Activated CD8-positive, alpha-beta memory T cell treated with anti-CD3 and anti-CD28 coated beads for 4 hours (primary cell): ENCODE data around the gene CTDSPL.

Experiments used
- DNase-seq, 2 donors: peaks; one replicate each; pipeline ENCODE4 v3.0.0-alpha.2; 2020; ENCODE audit warnings: low read depth in 2 of 2

CTDSPL gene

DNA sequence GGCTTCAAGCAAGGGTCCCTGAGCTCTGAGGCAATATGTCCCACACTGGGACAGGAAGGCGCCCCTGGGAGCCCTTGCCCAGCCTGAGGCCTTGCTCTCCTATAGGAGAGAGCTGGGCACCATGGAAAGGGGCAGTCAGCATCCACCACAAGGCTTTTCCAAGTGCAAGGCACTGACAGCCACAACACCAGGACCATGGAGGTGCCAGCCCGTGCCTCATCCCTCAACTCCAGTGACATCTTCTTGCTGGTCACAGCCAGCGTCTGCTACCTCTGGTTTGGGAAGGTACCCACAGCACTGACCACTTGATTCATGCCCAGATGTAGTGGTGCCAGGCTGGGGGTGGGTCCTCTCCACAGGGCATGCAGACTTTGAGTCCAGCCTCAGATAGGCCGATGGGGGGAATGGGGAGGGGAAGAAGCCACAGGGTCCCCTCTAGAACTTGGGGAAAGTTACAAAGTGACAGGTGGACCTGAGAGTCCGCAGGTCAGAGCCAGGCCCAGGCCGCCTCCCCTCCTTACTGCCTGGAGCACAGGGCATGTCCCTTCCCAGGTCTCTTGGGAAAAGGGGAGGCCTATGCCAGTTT lies 140.7 kb downstream of the CTDSPL start:
- DNase-seq = no peak

DNA sequence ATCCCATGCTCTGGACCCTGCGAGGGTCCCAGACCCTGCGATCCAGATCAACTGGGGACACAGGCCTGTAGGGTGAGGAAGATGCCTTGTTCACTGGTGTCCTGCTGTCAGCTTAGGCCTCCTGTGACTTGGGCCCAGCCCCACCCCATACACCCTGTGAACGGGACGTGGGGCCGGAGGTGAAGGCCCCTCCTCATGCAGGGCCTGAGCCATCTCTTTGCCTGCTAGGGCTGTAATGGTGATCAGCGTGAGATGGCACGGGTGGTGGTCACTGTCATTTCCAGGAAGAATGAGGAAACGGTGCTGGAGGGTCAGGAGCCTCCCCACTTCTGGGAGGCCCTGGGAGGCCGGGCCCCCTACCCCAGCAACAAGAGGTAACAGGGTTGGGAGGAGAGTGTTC lies 141.3 kb downstream of the CTDSPL start:
- no peak for DNase-seq

DNA sequence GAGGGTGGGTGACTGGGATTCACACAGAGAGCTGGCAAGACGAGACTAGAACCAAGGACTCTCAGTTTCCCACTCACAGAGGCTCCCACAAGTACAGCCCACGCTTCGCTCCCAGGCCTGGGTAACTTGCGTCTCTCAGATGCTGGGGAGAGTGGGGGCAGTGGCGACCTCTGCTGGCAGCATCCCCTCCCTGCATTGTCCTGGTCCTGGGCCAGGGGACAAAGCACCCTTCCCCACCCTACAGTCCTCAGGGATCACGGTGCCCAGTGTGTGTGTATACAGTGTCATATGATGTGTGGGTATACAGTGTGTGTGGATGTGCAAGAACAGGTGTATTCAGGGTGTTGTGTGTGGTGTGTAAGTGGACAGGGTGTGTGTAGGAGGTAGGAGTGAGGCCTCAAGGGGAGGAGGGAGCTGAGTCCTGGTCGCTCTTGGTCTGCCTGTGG lies 141.7 kb downstream of the CTDSPL start:
- DNase-seq = no peak

DNA sequence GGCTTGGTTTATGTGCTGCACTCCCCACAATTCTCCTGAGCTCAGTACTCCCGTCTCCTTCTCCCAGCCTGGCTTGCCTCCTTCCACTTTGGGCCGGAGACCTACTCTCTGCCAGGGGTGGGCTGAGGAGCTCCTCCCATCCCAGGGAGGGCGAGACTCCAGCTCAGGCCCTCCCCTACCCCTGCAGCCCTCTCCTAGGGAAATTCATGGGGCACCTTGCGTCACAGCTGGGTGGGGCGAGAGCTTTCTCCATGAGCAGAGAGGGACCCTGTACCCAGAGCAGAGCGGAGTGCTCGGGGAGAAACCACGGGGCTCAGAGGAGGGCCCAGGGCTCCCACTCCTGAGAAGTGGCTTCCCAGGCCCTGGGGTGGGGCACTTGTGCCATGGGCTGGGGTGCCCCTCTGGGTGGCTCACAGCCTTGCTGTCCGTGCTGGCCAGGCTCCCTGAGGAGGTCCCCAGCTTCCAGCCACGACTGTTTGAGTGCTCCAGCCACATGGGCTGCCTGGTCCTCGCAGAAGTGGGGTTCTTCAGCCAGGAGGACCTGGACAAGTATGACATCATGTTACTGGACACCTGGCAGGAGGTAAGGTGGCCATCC lies 142.2 kb downstream of the CTDSPL start:
- DNase-seq = no peak

DNA sequence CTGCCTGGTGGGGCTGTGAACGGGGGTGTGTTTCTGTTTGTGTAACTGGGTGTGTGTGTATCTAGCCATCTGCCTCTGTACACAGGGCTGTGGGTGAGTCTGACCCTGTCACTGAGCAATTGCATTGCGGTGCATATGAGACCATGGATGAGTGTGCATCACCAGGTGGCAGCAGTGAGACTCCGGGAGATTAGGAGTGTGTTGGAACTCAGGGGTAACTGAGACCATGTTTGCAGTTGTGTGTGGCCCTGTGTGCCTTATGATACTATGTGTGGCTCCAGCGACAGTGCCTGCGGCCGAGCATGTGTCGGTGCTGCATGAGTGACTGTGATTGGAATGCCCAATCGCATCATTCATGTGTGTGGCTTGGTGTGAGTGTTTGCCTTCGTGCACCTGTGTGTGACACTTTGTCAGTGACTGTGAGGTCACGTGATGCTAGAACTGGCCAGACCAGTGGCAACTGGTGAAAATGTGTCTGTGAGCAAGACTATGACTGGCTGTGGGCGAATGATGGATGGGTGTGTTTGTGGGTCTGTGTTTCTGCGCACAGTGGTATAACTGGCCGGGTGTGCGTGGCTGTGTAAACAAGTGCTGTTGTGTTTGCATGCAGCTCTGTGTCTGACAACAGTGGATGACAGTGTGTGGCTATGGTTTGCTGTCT lies 142.9 kb downstream of the CTDSPL start:
- peak in 1 of 2 donors; percentile 27 for DNase-seq

DNA sequence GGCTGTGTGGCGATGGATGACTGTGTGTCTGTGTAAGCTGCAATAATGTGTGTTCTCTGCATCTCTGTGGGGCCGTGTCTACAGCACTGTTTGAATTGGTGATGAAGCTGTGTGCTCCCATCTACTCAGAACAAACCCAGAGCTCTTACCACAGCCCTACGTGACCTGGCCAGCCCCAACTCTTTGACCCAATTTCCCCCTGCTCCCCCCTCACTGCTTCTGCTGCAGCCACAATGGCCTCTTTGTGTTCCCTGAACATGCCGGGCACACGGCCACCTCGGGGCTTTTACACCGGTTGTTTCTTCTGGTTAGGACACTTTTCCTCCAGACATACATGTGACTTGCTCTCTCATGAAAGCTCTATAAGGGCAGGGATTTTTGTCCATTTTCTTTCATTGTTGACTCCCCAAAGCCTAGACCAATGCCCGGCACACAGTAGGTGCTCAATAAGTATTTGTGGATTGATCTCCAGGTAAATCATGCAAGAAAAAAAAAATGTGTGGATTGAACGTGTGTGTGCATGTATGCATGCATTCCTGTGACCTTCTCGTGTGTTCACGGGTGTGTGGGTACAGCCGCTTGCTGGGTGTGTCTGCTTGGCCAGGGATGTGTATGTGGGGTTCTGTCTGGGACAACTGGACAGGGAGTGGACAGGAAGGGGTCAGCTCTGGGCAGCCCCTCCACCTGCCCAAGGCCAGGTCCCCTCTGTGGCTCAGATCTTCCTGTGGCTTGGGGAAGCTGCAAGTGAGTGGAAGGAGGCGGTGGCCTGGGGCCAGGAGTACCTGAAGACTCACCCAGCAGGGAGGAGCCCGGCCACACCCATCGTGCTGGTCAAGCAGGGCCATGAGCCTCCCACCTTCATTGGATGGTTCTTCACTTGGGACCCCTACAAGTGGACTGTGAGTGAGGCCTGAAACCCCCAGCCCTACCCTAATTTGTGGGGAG lies 143.7 kb downstream of the CTDSPL start:
- DNase-seq = no peak

DNA sequence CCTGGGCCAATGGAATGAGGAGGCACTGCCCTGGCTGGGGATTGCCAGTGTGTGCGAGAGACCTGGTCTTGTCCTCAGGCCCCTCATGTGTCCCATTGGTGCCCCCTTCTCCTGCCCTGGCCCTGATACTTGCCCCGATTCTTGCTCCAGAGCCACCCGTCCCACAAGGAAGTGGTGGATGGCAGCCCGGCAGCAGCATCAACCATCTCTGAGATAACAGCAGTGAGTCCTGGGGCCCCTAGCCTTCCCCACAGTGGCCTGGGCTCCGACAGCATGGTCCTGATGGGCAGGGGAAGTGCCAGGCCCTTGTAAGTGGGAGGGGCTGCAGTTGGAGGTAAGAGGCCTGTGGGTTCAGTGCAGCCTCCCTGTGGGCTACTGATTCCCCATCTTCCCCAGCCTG lies 144.4 kb downstream of the CTDSPL start:
- no peak for DNase-seq

DNA sequence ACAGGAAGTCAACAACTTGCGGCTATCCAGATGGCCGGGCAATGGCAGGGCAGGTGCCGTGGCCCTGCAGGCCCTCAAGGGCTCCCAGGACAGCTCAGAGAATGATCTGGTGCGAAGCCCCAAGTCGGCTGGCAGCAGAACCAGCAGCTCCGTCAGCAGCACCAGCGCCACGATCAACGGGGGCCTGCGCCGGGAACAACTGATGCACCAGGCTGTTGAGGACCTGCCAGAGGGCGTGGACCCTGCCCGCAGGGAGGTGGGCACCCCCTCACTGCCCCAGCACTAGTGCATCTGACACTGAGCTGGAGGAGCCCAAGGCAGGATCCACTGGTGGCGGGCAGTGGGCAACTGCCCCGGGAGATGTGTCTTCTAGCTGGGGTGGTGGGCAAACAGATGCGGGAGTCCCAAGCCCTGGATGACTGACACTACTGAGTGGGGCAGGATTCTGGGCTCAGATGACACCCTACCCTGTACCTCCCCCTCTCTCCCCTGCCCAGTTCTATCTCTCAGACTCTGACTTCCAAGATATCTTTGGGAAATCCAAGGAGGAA lies 144.8 kb downstream of the CTDSPL start:
- DNase-seq = no peak

DNA sequence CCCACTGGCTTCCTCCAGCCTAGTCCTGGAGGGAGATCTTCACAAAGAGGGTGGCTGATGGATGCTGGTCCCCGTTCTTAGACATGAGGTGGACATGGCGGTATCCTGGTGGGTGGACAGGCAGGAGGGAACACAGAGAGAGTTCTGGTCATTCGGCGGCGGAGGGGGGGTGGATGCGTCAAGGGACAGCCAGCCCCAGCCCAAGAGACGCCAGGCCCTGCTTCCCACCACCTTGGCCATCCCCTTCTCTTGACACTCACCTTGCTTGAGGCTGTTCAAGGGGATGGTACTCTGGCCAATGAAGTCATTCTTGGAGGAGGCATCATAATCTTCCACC lies 146.0 kb downstream of the CTDSPL start:
- no peak for DNase-seq

DNA sequence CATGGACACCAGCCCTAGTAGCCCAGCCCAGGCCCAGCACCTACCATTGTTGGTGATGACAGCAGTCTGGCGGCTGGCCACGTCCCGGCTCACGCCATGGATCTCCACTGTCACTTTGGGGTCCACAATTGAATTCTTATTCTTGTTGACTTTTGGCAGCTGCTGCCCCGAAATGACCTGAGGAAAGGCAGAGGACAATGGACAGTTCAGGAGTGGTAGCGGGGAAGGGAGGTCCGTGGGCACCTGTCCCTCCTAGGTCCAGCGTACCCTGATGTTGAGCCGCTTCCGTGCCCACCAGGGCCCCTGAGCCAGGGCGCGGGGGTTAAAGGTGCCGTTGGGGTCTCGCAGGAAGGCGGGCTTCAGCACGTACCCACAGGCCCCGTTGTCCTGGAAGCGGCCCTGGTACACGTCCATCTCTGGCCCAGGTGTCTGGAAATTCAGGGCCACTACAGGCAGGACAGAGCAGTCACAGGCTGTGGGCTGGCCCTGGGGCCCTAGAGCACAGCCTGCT lies 146.6 kb downstream of the CTDSPL start:
- DNase-seq = no peak

DNA sequence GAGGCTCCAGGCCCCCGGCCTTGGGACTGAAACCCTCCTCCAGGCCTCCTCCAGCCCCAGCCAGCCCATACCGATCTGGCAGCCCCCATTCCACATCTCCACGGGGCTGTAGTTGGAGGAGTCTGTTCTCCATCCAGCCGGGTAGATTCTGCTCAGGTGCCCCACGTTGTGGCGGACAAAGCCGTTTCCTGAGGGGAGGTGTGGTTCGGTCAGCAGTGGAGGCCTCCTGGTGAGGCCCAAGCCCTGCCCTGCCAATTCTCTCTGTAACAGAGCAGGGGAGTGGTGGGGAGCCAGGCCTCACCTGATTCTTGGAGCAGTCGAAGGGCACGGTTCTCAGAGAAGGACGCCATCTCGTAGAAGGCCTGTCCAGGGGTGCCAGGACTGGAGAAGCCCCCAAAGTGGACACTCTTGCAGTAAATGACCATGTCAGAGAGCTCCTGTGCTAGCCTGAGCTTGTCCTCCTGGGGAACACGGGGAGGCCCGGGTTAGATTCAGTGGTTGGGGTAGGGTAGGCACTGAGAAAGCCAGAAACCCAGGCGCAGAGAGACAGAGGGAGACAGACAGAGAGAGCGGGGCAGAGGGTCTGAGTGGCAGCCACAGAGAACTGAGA lies 147.4 kb downstream of the CTDSPL start:
- no peak for DNase-seq

DNA sequence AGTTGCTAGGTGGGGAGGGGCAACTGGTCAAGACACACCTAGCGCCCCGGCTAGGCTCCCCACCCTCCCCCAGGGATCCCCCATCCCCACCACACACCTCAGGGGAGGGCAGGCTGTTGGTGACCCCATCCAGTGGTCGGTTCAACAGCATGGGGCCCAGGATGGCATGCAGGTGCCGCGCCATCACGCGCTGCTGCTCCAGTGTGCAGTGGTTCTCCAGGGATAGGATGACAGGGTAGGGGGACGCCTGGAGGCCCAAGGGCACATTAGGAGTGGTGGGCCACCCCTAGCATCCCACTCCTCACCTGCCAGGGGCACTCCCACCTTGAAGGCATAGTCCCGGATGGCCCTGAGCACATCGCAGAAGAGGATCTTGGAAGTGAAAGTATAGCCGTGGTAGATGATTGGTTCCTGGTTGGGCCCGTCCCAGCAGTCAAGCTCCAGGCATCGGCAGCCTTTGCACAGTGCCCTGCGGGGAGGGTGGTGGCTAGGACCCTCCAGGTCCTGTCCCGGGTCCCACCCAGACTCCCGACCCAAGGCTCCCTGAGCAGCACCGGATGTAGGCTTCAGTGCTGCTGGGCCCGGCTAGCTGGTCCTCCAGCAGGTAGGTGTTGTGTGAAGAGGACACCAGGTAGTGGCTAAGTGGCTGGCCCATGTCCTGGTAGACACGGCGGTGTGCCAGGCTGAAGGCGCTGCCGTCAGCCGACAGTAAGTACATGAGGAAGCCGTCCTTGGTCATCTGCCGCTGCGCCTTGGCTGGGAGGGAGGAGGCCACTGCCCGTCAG lies 148.3 kb downstream of the CTDSPL start:
- no peak for DNase-seq

DNA sequence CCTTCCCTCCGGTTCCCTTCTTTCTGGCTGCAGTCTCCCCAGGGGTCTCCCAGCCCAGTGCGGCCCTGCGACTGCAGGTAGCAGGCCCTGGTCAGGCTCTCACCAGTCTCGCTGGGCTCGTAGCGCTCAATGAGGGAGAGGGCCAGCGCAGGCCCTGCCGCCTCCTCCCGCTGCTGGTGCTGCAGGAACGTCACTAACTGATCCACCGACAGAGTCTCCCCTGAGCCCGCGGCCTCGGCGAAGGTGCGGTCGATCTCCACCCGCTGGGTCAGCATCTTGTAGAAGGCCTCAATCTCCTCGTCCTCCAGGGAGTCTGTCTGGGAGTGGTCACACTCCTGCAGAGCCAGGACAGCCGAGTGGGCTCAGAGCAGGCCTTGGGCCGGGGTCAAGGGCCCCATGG lies 149.4 kb downstream of the CTDSPL start:
- DNase-seq = no peak

DNA sequence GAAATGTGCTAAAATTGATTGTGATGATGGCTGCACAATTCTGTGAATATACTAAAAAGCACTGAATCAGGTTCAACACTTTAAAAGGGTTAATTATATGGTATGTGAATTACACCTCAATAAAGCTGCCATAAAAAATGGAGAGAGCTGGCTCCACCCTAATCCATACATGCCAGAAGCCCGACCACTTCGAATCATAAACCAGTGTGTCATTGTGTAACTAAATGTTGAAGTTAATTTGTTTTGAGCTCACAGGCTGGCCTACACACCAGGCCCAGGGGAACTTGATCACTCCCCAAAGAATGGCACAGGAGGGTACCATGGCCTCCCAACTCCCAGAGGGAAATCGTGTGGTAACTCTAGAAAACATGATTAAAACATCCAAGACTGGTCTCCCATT lies 153.8 kb downstream of the CTDSPL start:
- no peak for DNase-seq

DNA sequence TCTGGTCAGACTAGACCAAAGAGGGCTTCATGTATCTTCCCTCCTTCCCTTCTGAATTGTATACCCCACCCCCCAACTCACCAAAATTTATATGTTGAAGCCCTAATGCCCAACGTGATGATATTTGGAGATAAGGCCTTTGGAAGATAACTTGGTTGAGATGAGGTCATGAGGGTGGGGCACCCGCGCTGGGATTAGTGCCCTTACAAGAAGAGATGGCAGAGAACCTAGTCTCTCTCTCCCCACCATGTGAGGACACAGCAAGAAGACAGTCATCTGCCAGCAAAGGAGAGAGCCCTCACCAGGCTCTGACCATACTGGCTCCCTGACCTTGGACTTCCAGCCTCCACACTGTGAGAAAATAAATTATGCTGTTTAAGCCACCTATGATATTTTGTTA lies 154.3 kb downstream of the CTDSPL start:
- DNase-seq = no peak

DNA sequence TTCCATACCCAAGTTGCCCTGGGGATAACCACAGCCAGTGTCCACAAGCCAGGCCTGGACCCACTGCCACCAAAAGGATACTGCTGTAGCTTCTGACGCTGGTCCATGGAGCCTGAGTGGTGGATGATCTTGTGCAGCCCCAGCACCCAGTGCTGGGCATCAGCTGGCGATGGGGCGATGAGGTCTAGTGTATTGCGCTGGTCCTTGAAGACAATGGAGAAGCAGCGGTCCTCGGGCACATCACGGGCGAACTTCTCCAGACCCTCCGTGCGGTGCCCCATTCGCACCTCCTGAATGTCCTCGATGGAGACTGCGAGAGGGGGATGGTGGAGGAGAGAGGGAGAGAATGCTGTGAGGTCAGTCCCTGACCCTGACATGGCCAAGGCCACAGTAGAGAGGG lies 154.7 kb downstream of the CTDSPL start:
- no peak for DNase-seq

DNA sequence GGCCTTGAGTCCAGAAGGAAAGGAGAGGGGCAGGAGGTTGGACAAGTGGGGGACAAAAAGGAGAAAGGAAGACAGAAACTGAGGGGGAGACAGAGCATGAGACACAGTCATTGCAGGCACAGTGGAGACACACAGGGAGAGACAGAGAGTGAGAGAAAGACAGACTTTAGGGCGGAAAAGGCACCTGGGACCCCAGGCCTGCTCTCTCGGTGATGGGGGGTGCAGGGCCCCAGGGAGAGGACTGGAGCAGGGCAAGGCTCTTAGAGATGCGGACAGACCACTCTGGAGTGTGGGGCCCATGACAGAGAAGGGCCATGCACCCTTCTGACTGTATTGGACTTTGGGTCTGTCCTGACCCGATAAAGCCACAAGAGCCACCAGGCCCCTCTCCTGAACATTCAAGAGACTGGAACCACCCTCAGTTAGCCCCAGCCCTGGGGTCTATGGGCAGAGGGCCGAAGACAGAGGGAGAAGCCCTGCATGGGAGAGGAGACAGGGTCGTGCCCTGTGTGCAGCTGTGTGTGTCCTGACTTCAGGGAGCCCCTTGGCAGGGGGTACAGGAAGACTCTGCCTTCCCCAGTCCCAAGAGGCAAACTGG lies 155.3 kb downstream of the CTDSPL start:
- DNase-seq = no peak

DNA sequence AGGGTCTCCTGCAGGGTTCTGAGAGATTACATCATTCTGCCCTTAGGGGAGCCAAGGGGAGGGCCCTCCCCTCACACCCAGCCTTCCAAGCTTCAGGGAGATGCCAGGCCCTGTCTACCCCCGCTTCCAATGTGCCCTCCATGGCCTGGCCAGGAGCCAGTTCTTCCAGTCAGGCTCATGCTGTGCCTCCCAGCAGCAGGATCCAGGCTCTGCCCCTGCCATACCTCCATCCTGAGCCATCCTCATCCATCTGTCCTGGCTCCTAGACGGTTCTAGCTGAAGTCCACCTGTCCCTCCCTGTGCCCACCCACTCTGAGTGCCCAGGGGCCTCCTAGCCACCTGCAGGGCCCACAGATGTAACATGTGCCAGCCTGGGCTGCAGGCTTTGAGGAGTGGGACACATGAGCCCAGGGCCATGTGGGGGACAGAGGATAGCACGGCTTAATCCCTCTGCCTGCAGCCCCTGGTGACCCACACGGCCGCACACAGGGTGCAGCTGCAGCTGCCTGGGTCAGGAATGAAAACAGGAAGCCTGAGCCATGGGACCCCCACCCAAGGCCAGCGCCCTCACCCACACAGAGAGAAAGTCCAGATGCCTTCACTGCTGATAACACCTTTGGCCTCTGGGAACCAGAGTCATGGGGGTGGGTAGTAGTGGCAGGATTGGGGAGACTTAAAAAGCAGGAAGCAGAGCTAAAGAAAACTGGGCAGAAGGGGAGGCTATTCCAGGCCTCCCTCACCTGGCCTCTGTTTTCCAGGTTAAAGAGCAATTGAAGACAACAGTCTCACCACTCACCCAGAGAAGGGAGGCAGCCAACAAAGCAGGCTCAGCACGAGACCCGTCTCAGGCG lies 156.0 kb downstream of the CTDSPL start:
- DNase-seq = no peak
